Glutamatergic neuron (in vitro differentiated cells): ENCODE data around the gene SLC13A3. TPM values are rescaled to one million over a fixed set of nuclear protein-coding genes. Genes with fewer than 3 reads are reported as not detected.

ENCODE experiments used
- DNase-seq: peaks from one replicate; pipeline ENCODE4 v3.0.0; 2022
- H3K27ac Mint-ChIP-seq: one replicate; pipeline ENCODE4 v1.8.0; 2020; ENCODE audit warnings: mild to moderate bottlenecking, mixed read lengths, inconsistent platforms; ENCODE audit not compliant: unreplicated experiment
- H3K27me3 Mint-ChIP-seq: one replicate; pipeline ENCODE4 v1.8.0; 2020; ENCODE audit warnings: mild to moderate bottlenecking, moderate library complexity, mixed read lengths, inconsistent platforms; ENCODE audit not compliant: unreplicated experiment
- H3K36me3 Mint-ChIP-seq: one replicate; pipeline ENCODE4 v1.8.0; 2020; ENCODE audit warnings: mild to moderate bottlenecking, mixed read lengths, inconsistent platforms; ENCODE audit not compliant: unreplicated experiment
- H3K4me1 Mint-ChIP-seq: one replicate; pipeline ENCODE4 v1.8.0; 2020; ENCODE audit warnings: mild to moderate bottlenecking, low read depth, mixed read lengths, inconsistent platforms; ENCODE audit not compliant: unreplicated experiment
- H3K4me3 Mint-ChIP-seq: one replicate; pipeline ENCODE4 v1.8.0; 2020; ENCODE audit warnings: mild to moderate bottlenecking, mixed read lengths, inconsistent platforms; ENCODE audit not compliant: unreplicated experiment
- H3K9me3 Mint-ChIP-seq: one replicate; pipeline ENCODE4 v1.8.0; 2020; ENCODE audit warnings: mild to moderate bottlenecking, moderate library complexity, mixed read lengths, inconsistent platforms; ENCODE audit not compliant: unreplicated experiment
- CTCF ChIP-seq: fragments of 200-600 bp; sonication (generic); IDR thresholded peaks from one replicate; pipeline ENCODE4 v1.5.0; 2021; ENCODE audit not compliant: partially characterized antibody, unreplicated experiment
- total RNA-seq: library from RNA; stranded (reverse); fragmentation: NEBNext Ultra II Directional; extraction: Animal tissue kit (Norgen Biotek cat#: 25700); gene quantifications from one replicate; pipeline ENCODE4 v1.2.1, GENCODE V29; 2021; ENCODE audit not compliant: unreplicated experiment

Gene SLC13A3
- total RNA-seq, 1 donor from 2014 or later = 5.8 TPM

- Mint-ChIP-seq H3K27me3 (peaks cover 2% of the 10 kb centered on the region), H3K36me3 (peaks cover 8% of the 10 kb centered on the region), H3K27ac (no peak overlapping the region), H3K4me1 (peaks cover 2% of the 10 kb centered on the region), H3K4me3 (no peak overlapping the region), H3K9me3 (no peaks in the 10 kb centered on the region)
- no peak for DNase-seq
- TF ChIP-seq CTCF = no peak
These were observed 67.6 kb downstream of the SLC13A3 start for GRCh38 chr20:46583411-46584214.

- H3K36me3 Mint-ChIP-seq = peaks cover 8% of the 10 kb centered on the region
- H3K9me3 Mint-ChIP-seq = no peaks in the 10 kb centered on the region
- H3K4me1 Mint-ChIP-seq = peaks cover 2% of the 10 kb centered on the region
- H3K4me3 Mint-ChIP-seq = no peak overlapping the region
- no peak overlapping the region for H3K27ac Mint-ChIP-seq
- DNase-seq = no peak
- H3K27me3 Mint-ChIP-seq = peaks cover 2% of the 10 kb centered on the region
- no peak for TF ChIP-seq CTCF
These were observed 68.6 kb downstream of the SLC13A3 start for GRCh38 chr20:46582648-46583047.

- Mint-ChIP-seq H3K4me1 (peaks cover 2% of the 10 kb centered on the region), H3K9me3 (no peaks in the 10 kb centered on the region), H3K27ac (no peak overlapping the region), H3K36me3 (peaks cover 8% of the 10 kb centered on the region), H3K27me3 (peaks cover 2% of the 10 kb centered on the region), H3K4me3 (no peak overlapping the region)
- no peak for DNase-seq
- TF ChIP-seq CTCF = no peak
These were observed 69.9 kb downstream of the SLC13A3 start for GRCh38 chr20:46581391-46581790.

- Mint-ChIP-seq H3K27ac (no peak overlapping the region), H3K27me3 (peaks cover 2% of the 10 kb centered on the region), H3K9me3 (no peaks in the 10 kb centered on the region), H3K4me3 (no peak overlapping the region), H3K4me1 (peaks cover 2% of the 10 kb centered on the region), H3K36me3 (peaks cover 8% of the 10 kb centered on the region)
- DNase-seq = no peak
- no peak for TF ChIP-seq CTCF
These were observed 70.5 kb downstream of the SLC13A3 start for GRCh38 chr20:46580613-46581205.

- no peak for DNase-seq
- H3K9me3 Mint-ChIP-seq = no peaks in the 10 kb centered on the region
- H3K27ac Mint-ChIP-seq = no peak overlapping the region
These were observed 72.5 kb downstream of the SLC13A3 start for GRCh38 chr20:46578745-46579144.

More at GRCh38 chr20:46578745-46579144, 72.5 kb downstream of the SLC13A3 start:
- Mint-ChIP-seq H3K27me3 (peaks cover 2% of the 10 kb centered on the region), H3K4me1 (no peaks in the 10 kb centered on the region), H3K36me3 (peaks cover 8% of the 10 kb centered on the region), H3K4me3 (no peak overlapping the region)
- no peak for TF ChIP-seq CTCF
